Thoracic aorta (tissue), 2 donors: Measurements from ENCODE around the gene PMIS2. TPM values are rescaled to one million over a fixed set of nuclear protein-coding genes. Genes with fewer than 3 reads are reported as not detected.

Experiments
- ATAC-seq: fragments of 150-250 bp; one replicate; pipeline ENCODE4 v1.8.0; 2017; ENCODE audit warnings: low read depth; ENCODE audit not compliant: insufficient number of reproducible peaks, low FRiP score
- DNase-seq: peaks from one replicate; pipeline ENCODE4 v3.0.0-alpha.2; 2020; ENCODE audit warnings: low spot score
- H3K27ac ChIP-seq, 2 donors: fragments of 200-600 bp; sonication (generic); 1 replicate in 1 of 2; 2 replicates in 1 of 2; pipeline ENCODE4 v1.5.1; 2016; ENCODE audit warnings: mild to moderate bottlenecking in 2 of 2, moderate library complexity in 2 of 2
- H3K27me3 ChIP-seq: fragments of 200-600 bp; sonication (generic); replicated peaks from 2 replicates; pipeline ENCODE4 v1.6.0; 2016; ENCODE audit warnings: mild to moderate bottlenecking; ENCODE audit not compliant: insufficient read depth
- H3K36me3 ChIP-seq: fragments of 200-600 bp; sonication (generic); one replicate; pipeline ENCODE4 v1.5.1; 2016
- H3K4me1 ChIP-seq, 2 donors: fragments of 200-600 bp; sonication (generic); 1 replicate in 1 of 2; 2 replicates in 1 of 2; pipeline versions ENCODE4 v1.5.1 to v1.6.0; 2016; ENCODE audit warnings: low read depth in 2 of 2, mild to moderate bottlenecking in 1 of 2; ENCODE audit not compliant: control insufficient read depth in 1 of 2
- H3K4me3 ChIP-seq: fragments of 200-600 bp; sonication (generic); 2 replicates; pipeline ENCODE4 v1.5.1; 2016; ENCODE audit warnings: mild to moderate bottlenecking
- H3K9me3 ChIP-seq: fragments of 200-600 bp; sonication (generic); 2 replicates; pipeline ENCODE4 v1.5.1; 2016
- total RNA-seq, 2 donors: library from RNA; depleted of rRNA; stranded (reverse); fragments of >200 nt; gene quantifications; one replicate each; pipeline versions ENCODE4 v1.1.0 to v1.2.3, GENCODE V29; 2016
- TF ChIP-seq, protein P1 (sequence below): fragments of 200-600 bp; sonication (generic); IDR thresholded peaks from one replicate; pipeline ENCODE4 v1.5.1; 2019; ENCODE audit warnings: antibody characterized with exemption

Gene PMIS2
- total RNA-seq, 2 donors from 2014 or later: not detected

DNA sequence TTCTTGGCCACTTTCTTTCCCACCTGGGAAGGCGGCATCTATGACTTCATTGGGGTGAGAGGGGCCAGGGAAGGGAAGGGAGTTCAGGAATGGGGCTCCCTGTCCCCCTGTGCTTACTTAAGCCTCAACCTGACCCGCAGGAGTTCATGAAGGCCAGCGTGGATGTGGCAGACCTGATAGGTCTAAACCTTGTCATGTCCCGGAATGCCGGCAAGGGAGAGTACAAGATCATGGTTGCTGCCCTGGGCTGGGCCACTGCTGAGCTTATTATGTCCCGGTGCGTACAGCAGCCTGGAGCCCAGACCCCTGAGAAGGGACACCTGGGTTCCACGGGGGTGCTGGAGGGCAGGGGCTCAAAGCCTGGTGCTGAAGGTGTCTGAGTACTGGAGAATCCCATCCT, 39.4 kb upstream of the PMIS2 start:
- no peak overlapping the region for H3K27ac ChIP-seq
- TF ChIP-seq, protein P1, sequence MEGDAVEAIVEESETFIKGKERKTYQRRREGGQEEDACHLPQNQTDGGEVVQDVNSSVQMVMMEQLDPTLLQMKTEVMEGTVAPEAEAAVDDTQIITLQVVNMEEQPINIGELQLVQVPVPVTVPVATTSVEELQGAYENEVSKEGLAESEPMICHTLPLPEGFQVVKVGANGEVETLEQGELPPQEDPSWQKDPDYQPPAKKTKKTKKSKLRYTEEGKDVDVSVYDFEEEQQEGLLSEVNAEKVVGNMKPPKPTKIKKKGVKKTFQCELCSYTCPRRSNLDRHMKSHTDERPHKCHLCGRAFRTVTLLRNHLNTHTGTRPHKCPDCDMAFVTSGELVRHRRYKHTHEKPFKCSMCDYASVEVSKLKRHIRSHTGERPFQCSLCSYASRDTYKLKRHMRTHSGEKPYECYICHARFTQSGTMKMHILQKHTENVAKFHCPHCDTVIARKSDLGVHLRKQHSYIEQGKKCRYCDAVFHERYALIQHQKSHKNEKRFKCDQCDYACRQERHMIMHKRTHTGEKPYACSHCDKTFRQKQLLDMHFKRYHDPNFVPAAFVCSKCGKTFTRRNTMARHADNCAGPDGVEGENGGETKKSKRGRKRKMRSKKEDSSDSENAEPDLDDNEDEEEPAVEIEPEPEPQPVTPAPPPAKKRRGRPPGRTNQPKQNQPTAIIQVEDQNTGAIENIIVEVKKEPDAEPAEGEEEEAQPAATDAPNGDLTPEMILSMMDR: no peak
- H3K9me3 ChIP-seq: no peaks in the 10 kb centered on the region
- ATAC-seq (no peak), DNase-seq (no peak)
- no peaks in the 10 kb centered on the region for H3K36me3 ChIP-seq
- H3K4me1 ChIP-seq: peaks cover 8 to 21% of the 10 kb centered on the region in 2 donors
- no peaks in the 10 kb centered on the region for H3K27me3 ChIP-seq
- H3K4me3 ChIP-seq: peak overlapping the region; percentile 97

DNA sequence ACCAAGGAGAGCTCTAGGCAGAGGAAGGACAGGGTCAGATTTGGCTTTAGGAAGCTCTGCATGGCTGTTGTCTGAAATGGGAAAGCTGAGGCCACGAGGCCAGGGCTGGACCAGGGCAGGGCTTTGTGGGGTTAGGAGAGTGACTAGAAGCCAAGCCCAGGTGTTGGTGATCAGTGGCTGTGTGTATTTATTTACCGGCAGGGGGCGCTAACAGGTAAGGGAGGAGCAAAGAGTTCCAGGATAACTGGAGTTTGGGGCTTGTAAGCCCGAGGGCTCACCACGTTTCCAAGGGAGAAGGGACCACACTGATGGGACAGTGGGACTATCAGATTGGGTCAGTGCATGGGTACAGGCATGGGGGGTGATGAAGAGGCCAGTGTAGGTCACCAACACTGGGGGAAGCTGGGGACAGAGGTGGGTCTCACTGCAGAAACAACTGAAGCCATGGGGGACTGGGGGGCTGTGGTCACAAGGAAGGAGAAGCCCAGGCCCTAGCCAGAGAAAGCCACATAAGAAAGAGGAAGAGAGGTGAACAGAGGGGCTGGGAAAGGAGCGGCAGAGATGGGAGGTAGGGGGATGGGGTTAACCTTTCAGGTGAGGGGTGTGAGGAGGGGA, 36.7 kb upstream of the PMIS2 start:
- ATAC-seq: no peak
- no peaks in the 10 kb centered on the region for H3K9me3 ChIP-seq
- TF ChIP-seq, protein P1: peak; percentile 69

DNA sequence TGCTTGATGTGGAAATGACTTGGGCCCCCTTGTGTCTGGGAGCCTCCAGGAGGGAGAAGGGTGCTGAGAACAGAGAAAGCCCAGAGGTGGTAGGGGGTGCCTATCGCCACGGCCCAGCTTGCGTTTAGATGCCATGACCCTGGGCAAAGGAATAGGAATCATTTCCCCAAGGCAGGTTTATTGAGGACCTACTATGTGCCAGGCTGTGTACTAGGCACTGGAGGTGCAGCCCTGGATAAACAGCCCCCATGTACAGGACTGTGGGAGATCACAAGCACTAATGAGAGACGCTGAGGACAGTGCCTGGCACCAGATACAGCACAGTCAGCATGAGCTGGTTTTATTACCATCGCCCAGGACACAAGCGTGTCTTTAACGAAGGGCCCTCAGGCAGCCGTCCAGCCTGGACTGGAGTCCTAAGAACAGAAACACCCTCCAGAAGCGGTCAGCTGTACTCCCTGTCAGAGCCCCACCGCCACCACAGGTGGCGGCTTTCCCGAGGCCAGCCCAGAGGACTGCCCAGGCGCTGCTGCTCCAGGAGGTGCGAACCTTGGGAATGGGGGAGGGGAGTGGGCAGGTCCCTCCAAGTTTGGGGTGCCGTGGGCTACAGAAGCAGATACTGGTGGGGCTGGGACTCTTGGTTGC, 36.0 kb upstream of the PMIS2 start:
- ATAC-seq: no peak
- H3K27me3 ChIP-seq: no peaks in the 10 kb centered on the region
- TF ChIP-seq, protein P1: no peak

More for the DNA sequence above, 36.7 kb upstream of the PMIS2 start:
- Histone ChIP-seq H3K36me3 (no peaks in the 10 kb centered on the region), H3K4me3 (no peak overlapping the region), H3K4me1 (peaks cover 8 to 20% of the 10 kb centered on the region in 2 donors), H3K27me3 (no peaks in the 10 kb centered on the region), H3K27ac (no peak overlapping the region)
- DNase-seq: no peak

DNA sequence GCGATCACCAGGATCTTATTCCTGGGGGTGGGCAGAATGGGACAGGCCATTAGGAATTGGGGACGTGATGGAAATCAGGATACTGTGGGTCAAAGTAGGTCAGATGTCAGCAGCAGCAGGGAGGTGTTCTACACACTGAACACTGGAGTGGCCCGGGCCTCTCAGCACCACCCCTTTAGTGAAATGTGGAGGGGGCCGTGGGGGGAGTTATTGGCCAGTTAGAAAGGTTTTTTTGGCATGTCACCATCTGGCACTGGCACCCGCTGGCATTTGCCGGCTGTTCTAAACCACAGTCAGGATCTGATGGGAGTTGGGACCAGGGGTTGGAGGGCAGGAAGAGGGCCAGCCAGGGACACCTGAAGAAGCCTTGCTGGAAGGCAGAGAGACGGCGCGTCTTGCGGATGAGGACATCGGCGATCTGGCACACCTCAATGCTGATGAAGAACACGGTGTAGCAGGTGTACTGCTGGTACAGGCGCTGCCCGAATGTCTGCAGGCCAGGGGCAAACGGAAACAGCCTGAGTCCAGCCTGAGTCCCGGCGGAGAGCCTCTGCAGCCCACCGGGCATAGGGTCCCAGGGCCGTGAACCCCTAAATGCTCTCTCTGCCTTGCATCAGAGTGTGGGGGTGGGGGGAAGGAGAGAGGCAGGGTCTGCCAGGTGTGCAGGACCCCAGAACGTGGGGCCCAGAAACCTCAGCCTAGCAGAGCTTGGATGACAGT, 34.7 kb upstream of the PMIS2 start:
- H3K4me3 ChIP-seq: no peak overlapping the region
- ATAC-seq (no peak), DNase-seq (no peak)
- H3K27me3 ChIP-seq: no peaks in the 10 kb centered on the region
- TF ChIP-seq, protein P1: no peak
- peaks cover 5 to 8% of the 10 kb centered on the region in 2 donors for H3K4me1 ChIP-seq
- H3K36me3 ChIP-seq: no peaks in the 10 kb centered on the region
- no peak overlapping the region for H3K27ac ChIP-seq
- no peaks in the 10 kb centered on the region for H3K9me3 ChIP-seq

More for the DNA sequence above, 36.0 kb upstream of the PMIS2 start:
- Histone ChIP-seq H3K36me3 (no peaks in the 10 kb centered on the region), H3K4me1 (peaks cover 8 to 13% of the 10 kb centered on the region in 2 donors), H3K27ac (no peak overlapping the region), H3K9me3 (no peaks in the 10 kb centered on the region), H3K4me3 (no peak overlapping the region)
- DNase-seq: no peak
